HG03342 (cell line): ENCODE measurements around the gene LITAF.
"Not testable (repeated sequence)": the region's sequence is repeated elsewhere in the genome, so short reads cannot be mapped to it uniquely, and the experiment has no call there.

Experiments used
- ATAC-seq: cut with Tn5 transposase; IDR thresholded peaks from one replicate; pipeline ENCODE4 v1.9.1; 2021; ENCODE audit warnings: mild to moderate bottlenecking, moderate library complexity; ENCODE audit not compliant: unreplicated experiment

Gene LITAF

GRCh38 chr16:11524098-11524760, 62.5 kb downstream of the LITAF start:
- no peak for ATAC-seq

- ATAC-seq = no peak
These were observed 65.7 kb downstream of the LITAF start for GRCh38 chr16:11521055-11521454.

- no peak for ATAC-seq
These were observed 66.3 kb downstream of the LITAF start for GRCh38 chr16:11520442-11520841.

GRCh38 chr16:11517961-11518360, 68.8 kb downstream of the LITAF start:
- no peak for ATAC-seq

GRCh38 chr16:11515540-11516430, 70.9 kb downstream of the LITAF start:
- no peak for ATAC-seq

GRCh38 chr16:11514283-11514682, 72.4 kb downstream of the LITAF start:
- ATAC-seq = no peak

GRCh38 chr16:11513366-11513765, 73.4 kb downstream of the LITAF start:
- not testable (repeated sequence) for ATAC-seq

- no peak for ATAC-seq
These were observed 74.9 kb downstream of the LITAF start for GRCh38 chr16:11511801-11512200.

- no peak for ATAC-seq
These were observed 75.4 kb downstream of the LITAF start for GRCh38 chr16:11511328-11511727.

- ATAC-seq = no peak
These were observed 76.3 kb downstream of the LITAF start for GRCh38 chr16:11510178-11510973.

- no peak for ATAC-seq
These were observed 78.7 kb downstream of the LITAF start for GRCh38 chr16:11507991-11508390.

- ATAC-seq = no peak
These were observed 79.4 kb downstream of the LITAF start for GRCh38 chr16:11507350-11507749.

- no peak for ATAC-seq
These were observed 79.9 kb downstream of the LITAF start for GRCh38 chr16:11506741-11507305.

GRCh38 chr16:11504261-11504660, 82.5 kb downstream of the LITAF start:
- ATAC-seq = not testable (repeated sequence)

- ATAC-seq = no peak
These were observed 83.2 kb downstream of the LITAF start for GRCh38 chr16:11503566-11503965.

GRCh38 chr16:11502239-11502638, 84.5 kb downstream of the LITAF start:
- no peak for ATAC-seq

- no peak for ATAC-seq
These were observed 85.1 kb downstream of the LITAF start for GRCh38 chr16:11501632-11502031.

GRCh38 chr16:11500700-11501346, 85.9 kb downstream of the LITAF start:
- ATAC-seq = no peak

- ATAC-seq = no peak
These were observed 87.2 kb downstream of the LITAF start for GRCh38 chr16:11499295-11500089.

GRCh38 chr16:11498683-11499082, 88.0 kb downstream of the LITAF start:
- no peak for ATAC-seq
